Stimulated activated naive CD4-positive, alpha-beta T cell (primary cell): ENCODE measurements around the gene SIRPA.
"Not testable (repeated sequence)": the region's sequence is repeated elsewhere in the genome, so short reads cannot be mapped to it uniquely, and the experiment has no call there.

Experiments
- DNase-seq, 6 experiments: peaks; one replicate each; lab custom pipeline; 2025; lab: John Stamatoyannopoulos, UW

SIRPA gene

GRCh38 chr20:1907586-1907985 lies 12.4 kb downstream of the SIRPA start:
- no peak for DNase-seq

DNA sequence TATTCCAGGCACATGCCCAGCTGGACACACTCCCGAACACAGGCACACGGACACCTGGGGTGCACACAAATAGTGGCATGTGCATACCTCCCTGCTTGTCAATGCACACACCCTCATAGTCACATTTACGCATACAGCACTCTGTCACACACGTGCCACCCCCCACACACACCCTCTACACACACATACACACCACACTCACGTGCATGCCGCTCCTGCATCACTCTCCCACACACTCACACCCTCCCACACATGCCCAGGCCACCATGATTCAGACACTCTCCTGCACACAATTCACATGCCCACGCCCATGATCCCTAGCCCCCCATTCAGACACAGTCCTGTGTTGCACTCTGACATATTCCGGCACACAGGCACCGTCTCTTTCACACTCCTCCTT lies 13.0 kb downstream of the SIRPA start:
- no peak for DNase-seq

DNA sequence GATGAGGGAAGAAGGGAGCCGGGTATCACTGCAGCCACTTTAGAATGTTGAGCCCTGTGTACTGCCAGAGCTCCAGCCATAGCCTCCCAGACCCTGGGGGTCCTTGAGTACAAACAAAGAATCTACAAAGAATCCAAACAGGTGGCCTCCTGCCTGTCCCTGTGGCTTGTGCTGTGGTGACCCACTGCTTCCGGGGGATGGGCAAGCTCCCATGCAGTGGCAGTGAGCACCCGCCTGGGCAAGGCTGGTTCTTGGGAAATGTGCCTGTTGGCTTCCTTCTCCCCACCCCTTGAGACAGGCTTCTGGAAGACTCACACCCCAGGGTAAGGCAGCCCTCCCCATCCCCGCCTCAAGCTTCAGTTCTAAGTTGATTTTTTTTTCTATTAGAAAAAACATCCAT lies 13.9 kb downstream of the SIRPA start:
- no peak for DNase-seq

- DNase-seq: no peak
These were observed 16.3 kb downstream of the SIRPA start for GRCh38 chr20:1911536-1911935.

- DNase-seq: no peak
These were observed 16.8 kb downstream of the SIRPA start for GRCh38 chr20:1912053-1912452.

DNA sequence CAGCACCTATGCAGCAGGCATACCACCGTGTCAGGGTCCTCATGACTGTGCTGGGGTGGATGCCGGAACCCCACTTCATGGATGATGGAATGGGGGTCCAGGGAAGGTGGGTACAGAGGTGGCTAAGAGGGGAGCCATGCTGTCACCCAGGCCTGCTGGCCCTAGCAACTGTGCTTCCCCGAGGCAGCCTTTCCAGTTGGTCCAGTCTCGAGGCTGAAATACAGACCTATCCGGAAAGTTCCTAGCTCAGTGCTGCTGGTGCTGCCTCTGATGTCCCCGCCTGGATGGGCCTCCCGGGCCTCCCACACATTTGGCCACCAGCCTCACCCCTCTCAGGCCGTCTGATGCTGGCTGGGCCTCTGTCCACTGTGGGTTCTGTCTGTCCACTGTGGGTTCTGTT lies 17.4 kb downstream of the SIRPA start:
- no peak for DNase-seq

DNA sequence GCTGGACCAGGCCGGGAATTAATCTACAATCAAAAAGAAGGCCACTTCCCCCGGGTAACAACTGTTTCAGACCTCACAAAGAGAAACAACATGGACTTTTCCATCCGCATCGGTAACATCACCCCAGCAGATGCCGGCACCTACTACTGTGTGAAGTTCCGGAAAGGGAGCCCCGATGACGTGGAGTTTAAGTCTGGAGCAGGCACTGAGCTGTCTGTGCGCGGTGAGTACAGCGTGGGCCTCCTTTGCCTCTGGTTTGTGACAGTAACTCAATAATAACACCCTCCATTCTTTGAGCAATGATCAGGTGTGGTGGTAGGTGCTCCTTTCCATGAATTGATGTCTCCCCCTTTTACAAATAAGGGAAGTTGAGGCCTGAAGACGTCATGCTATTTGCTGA lies 20.0 kb downstream of the SIRPA start:
- not testable (repeated sequence) for DNase-seq

GRCh38 chr20:1915725-1916124 lies 20.5 kb downstream of the SIRPA start:
- DNase-seq: no peak

DNA sequence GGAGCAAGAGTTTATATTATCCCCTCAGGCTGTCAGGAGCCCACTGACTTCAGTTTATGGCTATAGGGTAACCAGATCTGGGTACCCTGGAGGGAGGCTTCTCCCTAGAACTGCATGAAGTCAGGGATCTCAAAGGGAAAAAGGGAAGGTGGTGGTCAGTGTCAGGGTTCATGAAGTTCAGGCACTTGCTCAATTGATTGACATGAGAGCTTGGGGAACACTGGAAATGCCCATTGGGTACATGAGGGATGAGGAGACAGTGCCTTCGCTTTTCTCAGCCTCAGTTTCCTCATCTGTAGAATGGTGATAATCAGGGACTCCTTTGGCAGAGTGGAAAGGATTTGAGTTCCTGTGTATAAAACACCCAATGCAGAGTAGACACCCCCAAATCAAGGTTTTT lies 22.6 kb downstream of the SIRPA start:
- no peak for DNase-seq

DNA sequence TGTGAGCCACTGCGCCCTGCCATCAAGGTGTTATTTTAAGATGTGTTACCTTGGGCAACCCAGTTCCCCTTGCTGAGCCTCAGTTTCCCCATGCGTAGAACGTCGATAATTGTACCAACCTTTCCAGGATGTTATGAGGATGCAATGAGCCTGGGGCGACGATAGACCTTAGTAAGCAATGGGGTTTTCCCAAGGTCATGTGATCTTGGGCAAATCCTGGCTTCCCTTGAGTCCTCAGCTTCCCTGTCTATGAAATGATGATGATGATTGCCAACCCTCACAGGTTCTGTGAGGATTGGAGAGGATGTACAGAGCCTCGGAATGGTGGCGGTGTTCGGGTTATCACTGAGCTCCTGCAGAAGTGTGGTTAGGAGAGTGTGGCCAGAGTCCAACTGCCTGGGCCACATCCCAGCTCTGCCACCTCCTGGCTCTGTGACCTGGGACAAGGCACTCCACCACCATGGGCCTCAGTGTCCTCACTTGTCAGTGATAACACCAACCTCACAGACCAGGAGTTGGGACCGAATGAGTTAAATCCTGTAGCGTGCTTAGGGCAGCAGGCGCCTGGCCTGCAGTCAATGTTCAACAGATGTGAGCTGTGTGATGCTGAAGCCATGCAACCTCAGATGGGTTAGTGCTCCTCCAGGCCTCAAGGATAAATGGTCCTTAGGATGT lies 23.4 kb downstream of the SIRPA start:
- DNase-seq: no peak

DNA sequence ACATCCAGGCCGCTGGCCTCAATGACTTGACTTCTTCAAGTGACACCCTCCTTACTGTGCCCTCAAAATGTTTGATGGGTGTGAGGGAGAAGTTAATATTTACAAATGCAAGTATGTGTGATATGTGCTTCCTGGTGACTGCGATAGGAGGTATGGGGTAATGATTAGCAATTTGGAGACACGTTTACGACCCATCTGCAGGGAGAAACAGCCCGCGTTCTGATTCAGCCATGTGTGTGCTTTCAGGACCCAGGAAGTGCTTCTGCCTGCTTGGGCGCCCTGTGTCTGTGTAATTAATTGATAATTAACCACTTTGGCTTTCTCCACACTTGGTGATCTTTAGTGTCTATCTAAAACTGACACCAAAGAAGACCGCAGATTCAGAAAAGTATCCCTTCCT lies 25.0 kb downstream of the SIRPA start:
- no peak for DNase-seq

- no peak for DNase-seq
These were observed 25.6 kb downstream of the SIRPA start for GRCh38 chr20:1920826-1921225.

DNA sequence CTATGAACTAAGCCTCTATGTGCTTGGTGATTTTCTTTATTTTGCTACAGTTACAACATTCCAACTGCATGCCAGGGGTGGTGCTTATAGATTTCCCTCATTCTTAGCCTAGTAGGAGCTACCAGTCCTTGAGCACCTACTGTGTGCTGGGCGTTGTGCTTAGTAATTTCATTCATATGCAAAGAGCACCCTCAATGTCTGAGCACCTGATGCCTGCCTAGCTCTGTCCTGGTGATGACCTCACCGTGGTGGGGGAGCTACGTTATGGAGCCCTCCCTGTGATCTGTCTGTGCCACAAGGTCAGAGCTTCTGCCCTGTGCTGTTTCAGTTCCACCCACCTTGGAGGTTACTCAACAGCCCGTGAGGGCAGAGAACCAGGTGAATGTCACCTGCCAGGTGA lies 26.8 kb downstream of the SIRPA start:
- DNase-seq: not testable (repeated sequence)

DNA sequence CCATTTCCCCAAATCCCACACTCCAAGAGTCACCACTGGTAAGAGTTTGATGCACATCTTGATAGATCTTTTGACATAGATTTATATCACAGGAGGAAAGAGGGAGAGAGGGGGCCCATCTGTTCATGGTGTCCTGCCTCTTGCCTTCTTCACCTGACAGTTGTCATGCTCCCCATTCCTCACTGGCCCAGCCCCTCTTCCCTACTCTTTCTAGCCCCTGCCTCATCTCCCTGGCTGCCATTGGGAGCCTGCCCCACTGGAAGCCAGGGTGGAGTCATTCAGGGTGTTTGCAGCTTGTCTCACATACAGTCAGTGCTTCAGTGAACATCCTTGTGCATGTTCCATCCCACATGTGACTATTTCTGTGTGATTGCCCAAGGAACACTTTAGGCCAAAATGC lies 27.6 kb downstream of the SIRPA start:
- DNase-seq: no peak

DNA sequence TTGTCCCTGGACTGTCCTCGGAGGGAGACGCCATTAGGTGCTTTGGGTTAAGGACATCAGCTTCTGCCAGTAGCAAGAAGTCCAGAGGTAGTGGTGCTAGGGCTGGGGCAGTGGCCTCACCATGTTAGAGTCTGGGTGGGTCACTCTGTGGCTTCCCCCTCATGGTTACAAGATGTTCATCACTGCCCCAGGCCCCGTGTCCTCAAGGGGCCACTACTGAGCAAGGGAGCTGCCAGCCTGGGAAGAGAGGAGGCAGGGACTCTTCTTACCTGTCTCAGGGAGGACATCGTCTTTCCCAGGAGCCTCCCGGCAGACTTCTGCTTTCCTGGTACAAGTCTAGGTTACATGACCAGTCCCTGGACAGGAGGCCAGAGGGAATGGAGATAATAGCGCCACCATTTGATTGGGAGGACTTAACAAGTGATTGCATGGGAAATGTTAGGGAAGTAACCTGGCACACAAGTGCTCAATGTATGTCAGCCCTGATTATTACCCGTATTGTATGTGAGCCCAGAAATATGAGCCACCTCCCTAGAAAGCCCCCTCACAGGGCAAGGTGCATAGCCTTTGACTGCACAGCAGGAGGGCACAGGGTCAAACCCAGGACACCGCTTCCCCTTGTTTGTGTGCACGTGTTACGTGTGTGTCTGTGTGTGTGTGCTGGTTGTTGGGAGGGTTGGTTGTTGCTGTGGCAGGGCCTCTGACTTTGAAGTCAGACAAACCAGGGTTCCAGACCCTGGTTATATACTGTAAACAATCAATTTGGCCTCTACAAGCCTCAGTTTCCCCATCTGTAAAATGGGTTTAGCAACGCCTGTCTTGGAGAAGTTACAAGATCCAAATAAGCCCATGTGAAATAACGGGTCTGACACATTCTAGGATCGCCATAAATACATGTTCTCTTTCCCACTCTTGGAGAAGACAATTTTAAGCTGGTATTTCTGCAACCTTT lies 30.0 kb downstream of the SIRPA start:
- no peak for DNase-seq

- no peak for DNase-seq
These were observed 31.0 kb downstream of the SIRPA start for GRCh38 chr20:1926237-1926636.

GRCh38 chr20:1927217-1927616 lies 32.0 kb downstream of the SIRPA start:
- DNase-seq: no peak

- DNase-seq: no peak
These were observed 32.9 kb downstream of the SIRPA start for GRCh38 chr20:1928154-1928553.

- no peak for DNase-seq
These were observed 33.6 kb downstream of the SIRPA start for GRCh38 chr20:1928782-1929181.

GRCh38 chr20:1929460-1929859 lies 34.3 kb downstream of the SIRPA start:
- no peak for DNase-seq

GRCh38 chr20:1930165-1930564 lies 35.0 kb downstream of the SIRPA start:
- no peak for DNase-seq

DNA sequence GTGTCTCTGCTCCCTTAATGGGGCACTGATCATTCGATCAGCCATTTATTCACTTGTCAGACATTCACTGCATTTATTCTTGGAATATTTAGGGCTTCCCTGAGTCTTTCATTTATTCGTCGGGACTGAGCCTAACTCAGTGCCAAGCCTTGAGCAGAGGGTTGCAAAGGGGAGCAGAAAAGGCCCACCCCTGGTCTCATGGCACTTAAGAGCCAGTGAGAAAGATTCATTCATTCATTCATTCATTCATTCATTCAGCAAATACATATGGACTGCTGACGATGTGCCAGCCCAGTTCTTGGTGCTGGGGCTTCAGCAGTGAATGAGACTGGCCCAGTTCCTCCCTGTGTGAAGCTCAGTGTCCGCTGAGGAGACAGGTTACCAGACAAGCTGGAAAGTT lies 36.6 kb downstream of the SIRPA start:
- DNase-seq: no peak

DNA sequence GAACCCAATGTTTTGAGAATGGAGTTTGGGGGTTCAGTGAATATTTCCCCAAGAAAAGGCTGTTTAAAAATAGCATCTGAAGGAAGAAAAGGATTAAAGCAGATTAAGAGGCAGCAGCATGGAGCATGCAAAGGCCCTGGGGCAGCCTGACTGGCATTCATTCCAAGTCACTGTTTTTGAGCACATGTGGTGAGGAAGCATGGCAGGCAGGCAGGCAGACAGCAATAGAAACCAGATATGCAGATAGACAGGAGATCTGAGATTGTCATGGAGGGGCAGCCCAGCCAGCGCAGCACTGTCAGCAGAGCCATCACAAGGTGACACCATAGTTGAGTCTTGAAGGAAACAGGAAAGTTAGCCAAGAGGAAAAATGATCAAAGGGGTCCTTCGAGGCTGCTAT lies 37.8 kb downstream of the SIRPA start:
- no peak for DNase-seq
